Stimulated activated CD8-positive, alpha-beta memory T cell treated with anti-CD3 and anti-CD28 coated beads, Interleukin-4, amount 100 ng/mL, for 24 hours (primary cell): ENCODE measurements around the gene B3GAT1.

Source experiments
- DNase-seq: peaks from one replicate; pipeline ENCODE4 v3.0.0-alpha.2; 2020; ENCODE audit warnings: low read depth

The B3GAT1 gene

GRCh38 chr11:134371436-134372185, 40.4 kb downstream of the B3GAT1 start:
- no peak for DNase-seq

- no peak for DNase-seq
Observed at GRCh38 chr11:134370526-134371435, 41.3 kb downstream of the B3GAT1 start.

GRCh38 chr11:134369656-134370525, 42.2 kb downstream of the B3GAT1 start:
- DNase-seq: no peak

GRCh38 chr11:134367781-134368180, 44.3 kb downstream of the B3GAT1 start:
- DNase-seq: no peak

GRCh38 chr11:134366254-134366653, 45.8 kb downstream of the B3GAT1 start:
- no peak for DNase-seq

GRCh38 chr11:134365011-134365925, 46.8 kb downstream of the B3GAT1 start:
- DNase-seq: no peak

- no peak for DNase-seq
Observed at GRCh38 chr11:134364261-134364660, 47.8 kb downstream of the B3GAT1 start.

GRCh38 chr11:134363592-134363991, 48.5 kb downstream of the B3GAT1 start:
- no peak for DNase-seq

- DNase-seq: no peak
Observed at GRCh38 chr11:134363161-134363560, 48.9 kb downstream of the B3GAT1 start.

- no peak for DNase-seq
Observed at GRCh38 chr11:134362192-134362901, 49.7 kb downstream of the B3GAT1 start.

GRCh38 chr11:134361661-134362060, 50.4 kb downstream of the B3GAT1 start:
- DNase-seq: no peak

GRCh38 chr11:134360050-134360835, 51.8 kb downstream of the B3GAT1 start:
- DNase-seq: peak; percentile 64

GRCh38 chr11:134359646-134360045, 52.4 kb downstream of the B3GAT1 start:
- no peak for DNase-seq

GRCh38 chr11:134358856-134359490, 53.1 kb downstream of the B3GAT1 start:
- no peak for DNase-seq

GRCh38 chr11:134358165-134358855, 53.7 kb downstream of the B3GAT1 start:
- DNase-seq: no peak

GRCh38 chr11:134357545-134357839, 54.5 kb downstream of the B3GAT1 start:
- DNase-seq: no peak

- DNase-seq: no peak
Observed at GRCh38 chr11:134356656-134357544, 55.1 kb downstream of the B3GAT1 start.

- DNase-seq: no peak
Observed at GRCh38 chr11:134355656-134356055, 56.4 kb downstream of the B3GAT1 start.
